DMS153 treated with DMSO at 0.1 percent for 48 hours (cell line): Measurements from ENCODE around the gene RNF223.
A peak's percentile ranks its signal among the peaks of the same experiment; 100 is the strongest.
"Not testable (repeated sequence)": the region's sequence is repeated elsewhere in the genome, so short reads cannot be mapped to it uniquely, and the experiment has no call there.

Experiments
- DNase-seq: peaks from one replicate; lab custom pipeline; 2025; ENCODE audit not compliant: unreplicated experiment; lab: John Stamatoyannopoulos, UW

RNF223 gene

GRCh38 chr1:1074631-1075147 lies 583 bp upstream of the RNF223 start:
- DNase-seq, result no peak

DNA sequence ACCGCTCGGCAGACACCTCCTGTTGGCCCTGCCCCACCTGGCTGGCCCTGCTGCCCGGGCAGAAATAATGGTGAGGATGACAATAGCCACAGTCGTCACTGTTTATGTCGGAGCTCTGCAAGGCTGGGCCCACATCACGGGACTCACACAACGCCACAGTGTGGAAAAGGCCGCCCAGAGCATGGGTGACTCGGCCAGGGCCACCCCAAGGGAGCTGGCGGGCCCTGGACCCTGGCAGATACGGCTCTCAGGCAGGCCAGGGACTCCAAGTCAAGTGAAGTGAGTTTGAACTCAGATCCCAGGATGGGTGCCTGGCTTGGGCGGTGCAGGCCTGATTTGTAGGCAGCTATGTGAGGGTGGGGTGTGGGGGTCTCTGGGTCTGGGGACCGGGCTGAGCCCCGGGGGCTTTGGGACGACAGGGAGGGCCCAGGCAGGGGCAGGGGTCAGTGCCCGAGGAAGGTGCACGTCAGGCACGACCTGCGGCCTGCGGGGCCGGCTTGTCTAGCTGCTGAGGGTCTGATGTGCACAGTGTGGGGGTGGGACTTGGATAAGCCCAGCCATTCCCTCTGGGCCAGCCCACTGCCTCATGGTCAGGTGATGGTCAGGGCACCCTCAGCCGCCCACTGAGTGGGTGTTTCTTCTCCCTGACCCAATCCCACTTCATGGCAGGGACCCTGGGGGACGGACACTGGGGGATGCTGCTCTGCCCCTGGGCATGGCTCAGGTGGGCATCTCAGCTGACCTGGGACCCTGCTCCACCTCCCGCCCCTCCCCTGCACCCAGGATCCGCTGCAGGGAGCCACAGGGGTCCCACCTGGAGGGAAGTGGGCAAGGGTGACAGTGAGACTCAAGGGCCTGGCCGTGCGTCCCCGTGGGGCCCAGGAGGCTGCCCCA lies 1.0 kb downstream of the RNF223 start:
- no peak for DNase-seq

GRCh38 chr1:1072299-1072848 lies 1.7 kb downstream of the RNF223 start:
- DNase-seq, result no peak

DNA sequence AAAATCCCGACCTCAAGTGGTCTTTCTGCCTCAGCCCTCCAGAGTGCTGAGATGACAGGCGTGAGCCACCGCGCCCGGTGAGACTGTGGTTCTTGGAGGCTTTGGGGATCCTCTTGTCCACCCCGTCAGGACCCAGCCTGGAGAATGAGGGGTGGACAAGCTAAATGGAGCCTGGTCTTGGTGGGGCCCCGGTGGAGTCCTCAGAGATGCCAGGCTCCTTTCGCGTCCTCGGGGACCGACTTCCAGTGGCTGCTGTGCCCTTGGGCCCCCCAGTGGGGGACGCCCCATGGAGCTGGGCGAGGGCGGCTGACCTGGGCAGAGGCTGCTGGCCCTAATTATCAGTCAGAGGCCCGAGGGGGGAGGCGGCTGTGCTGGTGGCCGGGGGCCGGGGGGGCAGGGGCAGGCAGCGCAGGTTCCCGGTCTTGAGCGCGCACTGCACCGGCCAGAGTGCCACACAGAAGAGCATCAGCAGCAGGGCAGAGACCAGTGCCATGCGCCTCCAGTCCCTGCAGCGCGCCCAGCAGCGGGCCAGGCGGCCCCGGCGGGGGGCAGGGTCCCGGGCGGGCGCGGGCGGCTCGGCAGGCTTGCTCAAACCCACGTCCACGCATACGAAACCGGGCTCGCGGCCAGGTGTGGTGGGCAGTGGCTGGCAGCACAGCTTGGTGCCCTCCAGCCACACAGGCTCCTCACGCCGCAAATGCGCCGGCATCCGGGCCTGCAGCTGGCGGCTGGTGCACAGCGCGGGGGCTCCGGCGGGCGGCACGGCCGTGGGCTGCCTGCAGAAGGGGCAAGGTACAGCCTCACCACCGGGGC lies 2.4 kb downstream of the RNF223 start:
- DNase-seq, result no peak

GRCh38 chr1:1069711-1070676 lies 4.1 kb downstream of the RNF223 start:
- no peak for DNase-seq

DNA sequence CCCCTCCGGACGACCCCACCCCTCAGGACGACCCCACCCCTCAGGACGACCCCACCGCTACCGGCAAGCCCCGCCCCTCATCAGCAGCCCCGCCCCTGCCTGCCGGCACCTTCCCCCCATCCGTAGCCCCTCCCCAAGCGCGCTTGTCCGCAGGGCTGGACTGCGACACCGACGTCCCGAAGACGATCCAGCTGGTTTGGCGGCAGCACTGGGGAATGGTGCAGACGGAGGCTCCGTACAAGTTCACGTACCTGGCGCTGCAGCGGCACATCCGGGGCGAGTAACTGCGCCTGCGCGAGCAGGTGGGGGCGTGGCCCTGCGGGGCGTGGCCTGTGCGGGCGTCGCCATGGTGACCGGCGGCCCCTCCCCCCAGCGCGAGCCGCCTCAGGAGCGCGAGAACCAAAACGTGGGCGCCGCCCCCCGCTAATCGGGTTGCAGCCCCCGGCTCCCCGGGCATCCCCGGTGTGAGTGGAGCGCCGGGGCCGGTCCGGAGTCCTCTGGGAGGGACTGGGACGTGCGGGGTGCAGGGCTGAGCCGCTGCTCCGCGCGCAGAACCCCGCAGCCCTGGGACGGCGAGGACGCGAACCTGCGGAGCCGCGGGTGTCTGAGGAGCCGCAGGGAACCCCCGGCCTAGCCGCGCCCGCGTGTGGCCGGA lies 4.9 kb downstream of the RNF223 start:
- peak; percentile 89 for DNase-seq

GRCh38 chr1:1068517-1069055 lies 5.5 kb downstream of the RNF223 start:
- DNase-seq, result peak; percentile 72

DNA sequence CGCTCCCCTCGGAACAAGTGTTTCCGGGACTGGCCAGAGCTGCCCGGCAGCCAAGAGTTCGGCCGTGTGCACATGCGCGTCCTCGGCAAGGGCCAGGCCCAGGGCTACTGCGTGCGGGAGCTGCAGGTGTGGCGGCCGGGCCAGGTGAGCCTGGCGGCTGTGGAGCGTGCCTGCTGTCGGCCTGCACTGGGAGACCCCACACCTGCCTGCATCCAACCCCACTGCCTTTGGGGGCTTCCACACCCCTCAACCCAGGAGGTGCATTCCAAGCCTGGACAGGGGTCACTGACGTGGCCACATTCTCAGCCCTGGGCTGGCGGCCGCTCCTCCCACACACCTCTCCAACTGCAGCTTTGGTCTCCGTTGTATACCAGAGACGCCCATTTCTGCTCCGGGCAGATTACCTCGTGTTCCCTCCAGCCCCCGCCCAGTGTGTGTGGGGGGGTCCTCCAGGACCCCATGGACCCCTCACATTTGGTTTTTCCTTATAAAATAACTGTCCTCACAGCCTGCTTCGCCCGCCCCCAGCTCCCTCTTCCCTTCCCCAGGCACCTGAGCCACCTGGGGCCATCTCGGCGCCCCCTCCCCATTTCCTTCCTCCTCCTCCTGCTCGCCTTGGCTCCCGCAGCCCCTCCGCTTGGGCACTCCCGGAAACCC lies 6.1 kb downstream of the RNF223 start:
- DNase-seq, result peak; percentile 73

DNA sequence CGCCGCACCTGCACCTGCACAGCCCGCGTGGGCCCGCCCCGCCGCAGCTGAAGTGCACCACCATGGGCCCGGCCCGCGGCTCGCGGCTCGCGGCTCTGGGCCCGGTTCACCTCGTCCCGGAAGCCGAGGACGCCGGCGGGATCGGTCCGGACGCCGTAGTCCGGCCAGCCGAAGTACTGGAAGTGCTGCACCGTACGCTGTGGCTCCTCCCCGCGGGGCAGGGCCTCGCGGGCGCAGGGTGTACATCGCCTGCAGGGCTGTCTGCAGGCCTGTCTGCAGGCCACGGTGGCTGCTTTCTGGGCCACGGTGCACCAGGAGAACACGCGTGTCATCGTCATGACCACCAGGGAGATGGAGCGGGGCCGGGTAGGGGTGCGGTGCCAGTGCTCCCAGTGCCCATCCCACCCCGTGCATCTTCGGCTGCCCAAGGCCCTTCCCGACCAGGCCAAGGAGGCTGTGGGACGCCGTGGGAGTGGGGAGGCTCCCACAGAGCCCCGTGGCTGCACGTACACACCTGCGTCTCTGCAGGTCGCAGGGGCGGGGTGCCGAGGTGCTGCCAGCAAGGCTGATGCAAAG lies 6.7 kb downstream of the RNF223 start:
- no peak for DNase-seq

DNA sequence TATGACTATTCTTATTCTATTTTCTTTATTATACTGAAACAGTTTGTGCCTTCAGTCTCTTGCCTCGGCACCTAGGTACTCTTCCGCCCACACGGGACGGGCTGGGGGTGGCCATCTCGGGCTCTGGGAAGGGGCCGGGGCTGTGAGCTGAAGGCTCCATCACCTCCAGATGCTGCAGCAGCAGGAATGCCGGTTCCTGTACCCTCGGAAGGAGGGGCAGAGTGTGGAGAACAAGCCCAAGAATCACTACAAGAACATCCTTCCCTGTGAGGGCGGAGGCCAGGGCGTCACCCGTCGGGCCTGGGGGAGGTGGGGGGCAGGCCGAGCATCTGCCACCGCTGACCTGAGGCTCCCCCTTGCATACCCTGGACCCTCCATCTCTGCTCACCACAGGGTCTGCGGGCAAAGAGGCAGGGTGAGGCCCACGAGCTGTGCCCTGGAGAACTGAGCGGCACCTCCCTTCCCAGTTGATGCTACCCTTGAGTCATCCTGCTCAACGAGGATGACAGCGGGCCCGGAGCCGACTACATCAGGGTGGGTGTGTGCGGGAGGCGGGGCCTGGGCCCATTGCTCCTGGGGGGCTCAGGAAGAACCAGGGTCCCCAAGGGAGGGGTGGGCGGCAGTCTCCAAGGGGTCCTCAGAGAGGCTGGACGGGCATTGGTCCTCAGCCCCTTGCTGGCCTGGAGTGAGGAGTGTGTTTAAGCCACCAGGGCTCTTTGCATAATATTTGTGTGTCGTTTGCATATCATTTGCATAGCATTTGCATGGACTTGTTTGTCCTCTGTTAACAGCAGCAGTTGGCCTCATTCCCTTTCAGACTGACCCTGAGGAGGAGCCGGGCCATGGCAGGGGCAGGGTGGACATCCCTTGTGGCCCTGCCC lies 7.5 kb downstream of the RNF223 start:
- DNase-seq, result no peak

DNA sequence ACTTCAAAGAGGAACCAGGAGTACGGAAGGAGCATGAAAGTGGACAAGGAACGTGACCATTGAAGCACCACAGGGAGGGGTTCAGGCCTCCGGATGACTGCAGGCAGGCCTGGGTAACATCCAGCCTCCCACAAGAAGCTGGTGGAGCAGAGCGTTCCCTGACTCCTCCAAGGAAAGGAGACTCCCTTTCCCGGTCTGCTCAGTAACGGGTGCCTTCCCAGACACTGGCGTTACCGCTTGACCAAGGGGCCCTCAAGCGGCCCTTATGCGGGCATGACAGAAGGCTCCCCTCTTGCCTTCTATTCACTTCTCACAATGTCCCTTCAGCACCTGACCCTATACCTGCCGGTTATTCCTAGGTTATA lies 8.2 kb downstream of the RNF223 start:
- DNase-seq, result not testable (repeated sequence)

DNA sequence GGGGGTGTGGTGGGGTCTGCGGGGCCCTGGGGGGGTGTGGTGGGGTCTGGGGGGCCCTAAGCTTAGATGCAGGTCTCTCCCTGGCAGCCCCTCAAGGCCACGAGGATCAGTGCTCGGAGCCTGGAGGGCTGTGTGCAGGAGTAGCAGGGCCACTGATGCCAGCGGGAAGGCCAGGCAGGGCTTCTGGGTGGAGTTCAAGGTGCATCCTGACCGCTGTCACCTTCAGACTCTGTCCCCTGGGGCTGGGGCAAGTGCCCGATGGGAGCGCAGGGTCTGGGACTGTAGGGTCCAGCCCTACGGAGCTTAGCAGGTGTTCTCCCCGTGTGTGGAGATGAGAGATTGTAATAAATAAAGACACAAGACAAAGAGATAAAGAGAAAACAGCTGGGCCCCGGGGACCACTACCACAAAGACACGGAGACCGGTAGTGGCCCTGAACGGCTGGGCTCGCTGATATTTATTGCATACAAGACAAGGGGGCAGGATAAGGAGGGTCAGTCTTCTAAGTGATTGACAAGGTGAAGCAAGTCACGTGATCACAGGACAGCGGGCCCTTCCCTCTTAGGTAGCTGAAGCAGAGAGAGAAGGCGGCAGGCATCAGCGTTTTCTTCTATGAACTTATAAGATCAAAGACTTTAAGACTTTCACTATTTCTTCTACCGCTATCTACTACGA lies 8.7 kb downstream of the RNF223 start:
- no peak for DNase-seq

- peak; percentile 69 for DNase-seq
Observed at GRCh38 chr1:1063945-1064831, 9.9 kb downstream of the RNF223 start.

GRCh38 chr1:1063261-1063944 lies 10.7 kb downstream of the RNF223 start:
- no peak for DNase-seq

DNA sequence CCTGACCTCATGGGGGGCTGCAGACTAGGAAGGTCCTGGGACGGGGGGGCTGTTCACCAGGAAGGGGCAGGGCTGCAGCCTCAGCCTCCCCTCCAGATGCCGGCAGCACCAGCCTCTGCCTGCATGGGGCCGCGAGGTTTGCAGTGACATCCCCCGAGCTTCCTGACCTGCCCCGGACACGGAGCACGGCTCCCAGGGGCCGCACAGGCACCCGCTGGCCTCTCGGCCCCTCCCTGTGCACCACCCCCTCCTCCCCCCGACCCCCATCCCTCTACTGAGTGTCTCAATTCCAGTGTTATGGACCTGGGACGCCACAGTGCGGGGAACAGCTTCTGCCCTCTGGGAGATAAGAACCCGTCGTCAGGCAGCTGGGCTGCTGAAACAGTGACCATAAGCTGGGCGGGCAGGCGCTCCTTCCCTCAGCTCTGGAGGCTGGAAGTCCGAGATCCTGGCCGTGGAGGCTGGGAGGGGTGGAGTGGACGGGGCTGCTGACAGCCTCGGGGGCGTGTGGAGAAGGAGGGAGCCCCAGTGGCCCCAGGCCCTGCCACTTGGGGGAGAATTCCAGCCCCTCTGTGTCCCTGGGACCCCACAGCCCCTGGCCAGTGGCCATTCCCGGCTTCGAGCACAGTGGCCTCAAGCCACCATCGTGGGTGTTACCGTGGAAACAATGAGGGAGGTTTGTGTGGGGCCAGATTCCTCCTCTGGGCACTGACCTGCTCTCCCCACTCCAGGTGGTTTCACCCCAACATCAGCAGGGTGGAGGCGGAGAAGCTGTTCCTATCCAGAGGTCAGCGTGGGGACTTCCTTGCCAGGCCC lies 11.6 kb downstream of the RNF223 start:
- no peak for DNase-seq
